A673 (cell line): ENCODE results near the gene A3GALT2. TPM values are rescaled to one million over a fixed set of nuclear protein-coding genes. Genes with fewer than 3 reads are reported as not detected.

ENCODE experiments used
- BruUV-seq: library from RNA; stranded (reverse); fragments of 400-500 nt; replicated peaks from 2 replicates; lab custom pipeline; 2021; lab: Mats Ljungman, UMichigan
- CTCF ChIA-PET: fragments of 300-600 bp; sonication (Branson Sonifier 250); formaldehyde crosslinking; loops from one replicate; lab custom pipeline; 2022; ENCODE audit warnings: antibody characterized with exemption; lab: Charles Lee
- POLR2A ChIA-PET: fragments of 300-600 bp; sonication (Branson Sonifier 250); formaldehyde crosslinking; loops from one replicate; lab custom pipeline; 2022; ENCODE audit warnings: antibody characterized with exemption; ENCODE audit not compliant: low non-redundant PET; lab: Charles Lee
- DNase-seq: peaks from one replicate; pipeline ENCODE4 v3.0.0-alpha.2; 2015; ENCODE audit warnings: low spot score
- H3K27ac ChIP-seq: fragments of 200-600 bp; sonication (generic); 2 replicates; pipeline ENCODE4 v1.5.1; 2016; ENCODE audit warnings: mixed run types, low read depth, mild to moderate bottlenecking, mixed read lengths, antibody characterized with exemption, low read length; ENCODE audit not compliant: poor library complexity, severe bottlenecking
- H3K27me3 ChIP-seq: fragments of 200-600 bp; sonication (generic); replicated peaks from 2 replicates; pipeline ENCODE4 v1.6.1; 2017; ENCODE audit warnings: mixed run types, low read depth, mild to moderate bottlenecking, mixed read lengths, antibody characterized with exemption, low read length; ENCODE audit not compliant: insufficient read depth, poor library complexity
- H3K36me3 ChIP-seq: fragments of 200-600 bp; sonication (generic); 2 replicates; pipeline ENCODE4 v1.6.1; 2016; ENCODE audit warnings: mixed run types, mild to moderate bottlenecking, mixed read lengths, antibody characterized with exemption, low read length; ENCODE audit not compliant: insufficient read depth, poor library complexity, severe bottlenecking
- H3K4me1 ChIP-seq: fragments of 200-600 bp; sonication (generic); 2 replicates; pipeline ENCODE4 v1.6.1; 2017; ENCODE audit warnings: mixed run types, mild to moderate bottlenecking, mixed read lengths, antibody characterized with exemption, low read length; ENCODE audit not compliant: insufficient read depth, poor library complexity, severe bottlenecking
- H3K4me3 ChIP-seq: fragments of 200-600 bp; sonication (generic); 2 replicates; pipeline ENCODE4 v1.5.1; 2016; ENCODE audit warnings: low read depth, mixed run types, mild to moderate bottlenecking, mixed read lengths, low read length; ENCODE audit not compliant: poor library complexity, severe bottlenecking
- H3K9me3 ChIP-seq: fragments of 200-600 bp; sonication (generic); 2 replicates; pipeline ENCODE4 v1.6.1; 2016; ENCODE audit warnings: mixed run types, low read depth, mild to moderate bottlenecking, mixed read lengths, antibody characterized with exemption, low read length; ENCODE audit not compliant: poor library complexity, severe bottlenecking
- EZH2 ChIP-seq: fragments of 200-600 bp; sonication (generic); IDR thresholded peaks from 2 replicates; pipeline ENCODE4 v1.6.1; 2017; ENCODE audit warnings: borderline replicate concordance, low read depth, mild to moderate bottlenecking, mixed read lengths, antibody characterized with exemption, low read length; ENCODE audit not compliant: poor library complexity, severe bottlenecking
- intact Hi-C: fragments of 100-400 bp; cut with micrococcal nuclease; formaldehyde crosslinking; loops from one replicate; pipeline ENCODE4 v1.10.0; 2022; ENCODE audit not compliant: unreplicated experiment
- total RNA-seq: library from RNA; stranded (reverse); gene quantifications from 2 replicates; pipeline ENCODE4 v1.2.3, GENCODE V29; 2021
- TF ChIP-seq, protein P1 (sequence below): fragments of 300-800, 200-600 bp; sonication (generic); conservative IDR thresholded peaks from 2 replicates; pipeline ENCODE4 v1.5.1; 2017; ENCODE audit warnings: low read depth, mild to moderate bottlenecking, antibody characterized with exemption, low read length, moderate library complexity, mixed read lengths

Gene A3GALT2
- total RNA-seq, 1 experiment from 2014 or later: 0.39 TPM

- ChIA-PET CTCF (interaction anchor here (0.6 kb wide), 2 partner anchors 9 to 471 kb away, joined by 3 read pairs; no protein-coding TSS in a partner anchor), POLR2A (interaction anchor here (0.7 kb wide), 1 partner anchor 7 kb away, joined by 4 read pairs; no protein-coding TSS in a partner anchor)
- DNase-seq: no peak
- BruUV-seq: no TSS peak
- Histone ChIP-seq H3K4me1 (peaks cover 44% of the 10 kb centered on the region), H3K27me3 (no peaks in the 10 kb centered on the region), H3K4me3 (peak overlapping the region; percentile 26), H3K9me3 (no peaks in the 10 kb centered on the region), H3K36me3 (peaks cover 11% of the 10 kb centered on the region), H3K27ac (peak overlapping the region; percentile 94)
- no peak for TF ChIP-seq EZH2
- TF ChIP-seq, protein P1, sequence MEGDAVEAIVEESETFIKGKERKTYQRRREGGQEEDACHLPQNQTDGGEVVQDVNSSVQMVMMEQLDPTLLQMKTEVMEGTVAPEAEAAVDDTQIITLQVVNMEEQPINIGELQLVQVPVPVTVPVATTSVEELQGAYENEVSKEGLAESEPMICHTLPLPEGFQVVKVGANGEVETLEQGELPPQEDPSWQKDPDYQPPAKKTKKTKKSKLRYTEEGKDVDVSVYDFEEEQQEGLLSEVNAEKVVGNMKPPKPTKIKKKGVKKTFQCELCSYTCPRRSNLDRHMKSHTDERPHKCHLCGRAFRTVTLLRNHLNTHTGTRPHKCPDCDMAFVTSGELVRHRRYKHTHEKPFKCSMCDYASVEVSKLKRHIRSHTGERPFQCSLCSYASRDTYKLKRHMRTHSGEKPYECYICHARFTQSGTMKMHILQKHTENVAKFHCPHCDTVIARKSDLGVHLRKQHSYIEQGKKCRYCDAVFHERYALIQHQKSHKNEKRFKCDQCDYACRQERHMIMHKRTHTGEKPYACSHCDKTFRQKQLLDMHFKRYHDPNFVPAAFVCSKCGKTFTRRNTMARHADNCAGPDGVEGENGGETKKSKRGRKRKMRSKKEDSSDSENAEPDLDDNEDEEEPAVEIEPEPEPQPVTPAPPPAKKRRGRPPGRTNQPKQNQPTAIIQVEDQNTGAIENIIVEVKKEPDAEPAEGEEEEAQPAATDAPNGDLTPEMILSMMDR: no peak
- intact Hi-C loops: loop anchor here (5.0 kb wide), 2 partner anchors 94 to 236 kb away; no protein-coding TSS in a partner anchor
These were observed 42.6 kb upstream of the A3GALT2 start for GRCh38 chr1:33363470-33363861.

DNA sequence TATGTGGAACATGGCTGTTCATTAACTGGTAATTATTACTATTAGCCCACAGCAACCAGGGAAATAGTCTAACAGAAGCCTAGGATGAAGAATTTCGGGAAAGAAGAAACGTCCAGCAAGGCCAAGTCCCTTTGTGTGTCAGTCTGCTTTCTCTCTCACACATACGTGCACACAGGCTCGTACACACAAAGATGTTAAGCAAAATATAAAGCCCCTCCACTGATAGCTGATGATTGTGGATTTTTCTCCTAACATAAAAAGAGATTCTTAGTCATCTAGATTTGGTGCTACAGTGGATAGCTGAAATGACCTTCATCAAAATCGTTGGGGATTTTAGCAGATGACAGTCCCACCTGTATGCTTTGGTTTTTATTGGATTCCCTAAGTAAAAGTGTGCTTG lies 42.1 kb upstream of the A3GALT2 start:
- H3K27me3 ChIP-seq: no peaks in the 10 kb centered on the region
- peaks cover 11% of the 10 kb centered on the region for H3K36me3 ChIP-seq
- intact Hi-C loops: loop anchor here (5.0 kb wide), 2 partner anchors 94 to 236 kb away; no protein-coding TSS in a partner anchor
- H3K4me3 ChIP-seq: peak overlapping the region; percentile 26
- H3K4me1 ChIP-seq: peaks cover 44% of the 10 kb centered on the region
- DNase-seq: no peak
- ChIA-PET POLR2A (no interaction called here), CTCF (no interaction called here)
- no peak for TF ChIP-seq EZH2
- TF ChIP-seq, protein P1: no peak
- H3K9me3 ChIP-seq: no peaks in the 10 kb centered on the region
- peak overlapping the region; percentile 94 for H3K27ac ChIP-seq
- BruUV-seq: no TSS peak

- intact Hi-C loops: loop anchor here (5.0 kb wide), 2 partner anchors 96 to 234 kb away; no protein-coding TSS in a partner anchor
- BruUV-seq: no TSS peak
- Histone ChIP-seq H3K4me3 (no peak overlapping the region), H3K9me3 (no peaks in the 10 kb centered on the region), H3K4me1 (peaks cover 44% of the 10 kb centered on the region), H3K36me3 (peaks cover 11% of the 10 kb centered on the region), H3K27me3 (no peaks in the 10 kb centered on the region), H3K27ac (peak overlapping the region; percentile 94)
- POLR2A ChIA-PET: no interaction called here
- CTCF ChIA-PET: no interaction called here
- TF ChIP-seq, protein P1: no peak
- no peak for TF ChIP-seq EZH2
- no peak for DNase-seq
These were observed 40.8 kb upstream of the A3GALT2 start for GRCh38 chr1:33361532-33362235.
